NB4 (cell line): ENCODE results near the gene GLO1.

Source experiments
- MYC ChIP-seq: IDR thresholded peaks from 2 replicates; pipeline ENCODE4 v1.6.1; 2011; ENCODE audit warnings: low read depth, low read length
- POLR2A ChIP-seq: IDR thresholded peaks from 2 replicates; pipeline ENCODE4 v1.6.1; 2011; ENCODE audit warnings: mild to moderate bottlenecking; ENCODE audit not compliant: insufficient read length; ENCODE audit errors: extremely low read depth
- TF ChIP-seq, protein P1 (sequence below): IDR thresholded peaks from one replicate; pipeline ENCODE4 v1.5.1; 2012; ENCODE audit warnings: low read depth, low read length

DNA sequence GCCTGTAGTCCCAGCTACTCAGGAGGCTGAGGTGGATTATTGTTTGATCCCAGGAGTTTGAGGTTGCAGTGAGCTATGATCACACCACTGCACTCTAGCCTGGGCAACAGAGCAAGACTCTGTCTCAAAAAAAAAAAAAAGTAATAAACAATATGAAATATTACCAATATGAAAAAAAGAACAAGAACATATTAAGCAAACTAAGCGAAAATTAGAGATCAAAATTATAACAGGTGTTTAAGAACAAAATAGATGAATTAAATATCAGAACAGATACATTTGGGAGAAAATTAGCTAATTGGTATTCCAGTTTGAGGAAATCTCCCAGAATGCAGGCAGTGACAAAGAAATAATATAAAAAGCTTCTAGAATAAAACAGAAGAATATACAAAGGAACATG, 23.3 kb downstream of the GLO1 start:
- TF ChIP-seq, protein P1, sequence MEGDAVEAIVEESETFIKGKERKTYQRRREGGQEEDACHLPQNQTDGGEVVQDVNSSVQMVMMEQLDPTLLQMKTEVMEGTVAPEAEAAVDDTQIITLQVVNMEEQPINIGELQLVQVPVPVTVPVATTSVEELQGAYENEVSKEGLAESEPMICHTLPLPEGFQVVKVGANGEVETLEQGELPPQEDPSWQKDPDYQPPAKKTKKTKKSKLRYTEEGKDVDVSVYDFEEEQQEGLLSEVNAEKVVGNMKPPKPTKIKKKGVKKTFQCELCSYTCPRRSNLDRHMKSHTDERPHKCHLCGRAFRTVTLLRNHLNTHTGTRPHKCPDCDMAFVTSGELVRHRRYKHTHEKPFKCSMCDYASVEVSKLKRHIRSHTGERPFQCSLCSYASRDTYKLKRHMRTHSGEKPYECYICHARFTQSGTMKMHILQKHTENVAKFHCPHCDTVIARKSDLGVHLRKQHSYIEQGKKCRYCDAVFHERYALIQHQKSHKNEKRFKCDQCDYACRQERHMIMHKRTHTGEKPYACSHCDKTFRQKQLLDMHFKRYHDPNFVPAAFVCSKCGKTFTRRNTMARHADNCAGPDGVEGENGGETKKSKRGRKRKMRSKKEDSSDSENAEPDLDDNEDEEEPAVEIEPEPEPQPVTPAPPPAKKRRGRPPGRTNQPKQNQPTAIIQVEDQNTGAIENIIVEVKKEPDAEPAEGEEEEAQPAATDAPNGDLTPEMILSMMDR: no peak
- TF ChIP-seq MYC (no peak), POLR2A (no peak)
